ENCODE data around the gene NINL. TPM values are rescaled to one million over a fixed set of nuclear protein-coding genes. Genes with fewer than 3 reads are reported as not detected.
"Not testable (repeated sequence)": the region's sequence is repeated elsewhere in the genome, so short reads cannot be mapped to it uniquely, and the experiment has no call there.

The NINL gene
- total and polyA plus RNA-seq, 2 of the 8 experiments (the other 6 are each of a cell fraction or from before 2014, with no cell fraction given), result 15.3 to 30.0 TPM

- H3K4me3 ChIP-seq (ENCODE audit: extremely low read depth in 1 of 4, insufficient read depth in 2 of 4, low read depth in 3 of 4, low read length in 4 of 4); CTCF ChIA-PET (ENCODE audit: partially characterized antibody); H3K9me3 ChIP-seq (ENCODE audit: insufficient read depth in 2 of 2, low read depth in 1 of 2, low read length in 1 of 2); FAIRE-seq; H3K23me2 ChIP-seq (ENCODE audit: low read depth, low read length); H2BK15ac ChIP-seq (ENCODE audit: low read length); H3K18ac ChIP-seq (ENCODE audit: extremely low read depth, low read length); H4K5ac ChIP-seq (ENCODE audit: insufficient read length, low read depth, low read length); H3K23ac ChIP-seq (ENCODE audit: insufficient read length); H3K27ac ChIP-seq (ENCODE audit: low read depth, low read length); H3K79me2 ChIP-seq (ENCODE audit: control insufficient read depth in 1 of 2, insufficient read depth in 2 of 2, low read length in 2 of 2); H3K27me3 ChIP-seq (replicated peaks in 1 of 4; ENCODE audit: control insufficient read depth in 3 of 4, extremely low read depth in 1 of 4, insufficient read depth in 3 of 4, low read length in 3 of 4); H2AK5ac ChIP-seq (ENCODE audit: low read depth, low read length); H4K91ac ChIP-seq (replicated peaks; ENCODE audit: insufficient read length, low read length); H2AFZ ChIP-seq (ENCODE audit: low read length); H2BK12ac ChIP-seq (ENCODE audit: low read depth, low read length); H3K4me1 ChIP-seq (replicated peaks in 1 of 4; ENCODE audit: control insufficient read depth in 3 of 4, insufficient read depth in 4 of 4, low read length in 3 of 4); POLR2A ChIA-PET (ENCODE audit: partially characterized antibody); H3K4ac ChIP-seq (replicated peaks; ENCODE audit: insufficient read length, low read depth, low read length); H2BK20ac ChIP-seq (ENCODE audit: low read length); H4K20me1 ChIP-seq (replicated peaks in 1 of 2; ENCODE audit: control insufficient read depth in 1 of 2, insufficient read depth in 2 of 2, low read length in 2 of 2); H3K9ac ChIP-seq (replicated peaks in 1 of 4; ENCODE audit: extremely low read depth in 1 of 4, low read depth in 3 of 4, low read length in 3 of 4); H4K8ac ChIP-seq (ENCODE audit: extremely low read depth, insufficient read depth, low read length); H3K56ac ChIP-seq (replicated peaks; ENCODE audit: insufficient read length, low read depth, low read length); H3K4me2 ChIP-seq (ENCODE audit: insufficient read depth in 1 of 2, low read depth in 2 of 2, low read length in 2 of 2); H2BK5ac ChIP-seq (ENCODE audit: low read depth, low read length); DNase-seq (ENCODE audit: low read depth in 1 of 2, low spot score in 2 of 2); H3K79me1 ChIP-seq (ENCODE audit: low read depth, low read length); H3K14ac ChIP-seq (ENCODE audit: insufficient read length); H2BK120ac ChIP-seq (replicated peaks; ENCODE audit: low read depth, low read length): not testable (repeated sequence)
- peaks cover 0 to 24% (median 4%) of the 10 kb centered on the region in 4 experiments; a peak in 4 of 8 replicates for H3K36me3 ChIP-seq (ENCODE audit: control insufficient read depth in 2 of 4, insufficient read depth in 4 of 4, low read length in 3 of 4)
- 100% methylated on average over 2 of the region's 2 CpGs; no CpG with 5 or more reads in 1 of the 2 experiments for WGBS, 2 experiments (ENCODE audit: extremely low coverage in 1 of 2, insufficient coverage in 1 of 2, insufficient read length in 1 of 2, insufficient replicate concordance in 2 of 2, low coverage in 1 of 2, low lambda C conversion rate in 2 of 2, missing lambda C conversion rate in 1 of 2)
Measured at GRCh38 chr20:25473297-25473696, 112.0 kb downstream of the NINL start.
